ENCODE measurements around the gene SPEM2. TPM values are rescaled to one million over a fixed set of nuclear protein-coding genes. Genes with fewer than 3 reads are reported as not detected.

The SPEM2 gene
- not detected in 3 replicates for total RNA-seq

DNA sequence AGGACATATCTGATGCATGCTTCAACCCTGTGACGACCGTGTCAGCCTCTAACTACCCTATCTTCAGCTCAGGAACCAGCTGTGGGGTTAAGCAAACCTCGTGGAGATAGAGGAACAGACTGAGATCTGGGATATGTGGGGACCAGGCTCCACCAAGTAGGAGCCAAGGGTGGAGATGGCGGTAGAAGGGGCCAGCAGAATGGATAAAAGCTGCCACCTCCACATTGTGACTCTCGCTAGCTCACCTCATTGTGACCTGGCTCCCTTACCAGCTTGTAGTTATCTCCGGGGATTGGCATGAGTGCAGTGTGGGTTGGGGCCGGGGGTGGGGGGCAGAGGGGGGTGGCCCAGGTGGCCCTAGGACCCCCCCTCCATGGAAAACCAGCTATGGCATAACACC lies at the start of gene SPEM2:
SPEM2 (plus strand) TSS at position 301 of the 400 bp plus-strand sequence; CDS start at position 374, 73 bp downstream.
- H3K9me3 Mint-ChIP-seq, result no peaks in the 10 kb centered on the region
- DNase-seq (ENCODE audit: low spot score in 2 of 2, unreplicated experiment in 2 of 2), result no peak
- H3K27me3 Mint-ChIP-seq (ENCODE audit: low read depth), result no peaks in the 10 kb centered on the region
- H3K36me3 Mint-ChIP-seq, result no peaks in the 10 kb centered on the region
- H3K4me3 Mint-ChIP-seq, result no peak within 1 kb of the TSS
- TF ChIP-seq CTCF (IDR thresholded peaks at IDR 0.05; ENCODE audit: unreplicated experiment), result no peak
- H3K27ac Mint-ChIP-seq, result no peak within 1 kb of the TSS
- H3K4me1 Mint-ChIP-seq, result no peaks in the 10 kb centered on the region

- Mint-ChIP-seq H3K4me3 (no peak overlapping the region), H3K9me3 (peaks cover 6% of the 10 kb centered on the region), H3K27me3 (ENCODE audit: low read depth) (peaks cover 37% of the 10 kb centered on the region), H3K36me3 (peaks cover 3% of the 10 kb centered on the region), H3K27ac (no peak overlapping the region), H3K4me1 (peaks cover 15% of the 10 kb centered on the region)
- no peak for TF ChIP-seq CTCF (IDR thresholded peaks at IDR 0.05; ENCODE audit: unreplicated experiment)
- no peak for DNase-seq (ENCODE audit: low spot score in 2 of 2, unreplicated experiment in 2 of 2)
These were observed 46.3 kb upstream of the SPEM2 start for GRCh38 chr17:7379134-7379533.

DNA sequence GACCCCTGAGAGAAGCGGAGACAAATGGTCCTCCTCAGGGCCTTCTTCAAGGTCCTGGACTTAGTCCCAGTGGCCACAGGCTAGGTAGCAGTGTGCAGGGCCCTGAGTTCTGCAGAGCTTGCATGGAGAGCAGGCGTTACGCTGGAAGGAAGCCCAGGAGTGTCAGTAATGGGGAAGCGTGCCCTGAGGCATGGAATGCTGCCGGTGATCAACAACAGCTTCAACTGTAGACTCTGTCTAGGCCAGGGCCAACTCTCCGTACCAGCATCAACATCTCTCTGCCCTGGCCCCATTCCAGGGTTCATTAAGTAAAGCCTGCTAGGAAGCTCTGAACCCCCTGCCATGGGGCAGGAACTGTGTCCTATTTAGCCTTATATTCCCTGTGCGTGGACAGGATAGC lies 45.1 kb upstream of the SPEM2 start:
- peak in 1 of 2 experiments; percentile 56 for DNase-seq (ENCODE audit: low spot score in 2 of 2, unreplicated experiment in 2 of 2)
- peaks cover 6% of the 10 kb centered on the region for H3K9me3 Mint-ChIP-seq
- no peak for TF ChIP-seq CTCF (IDR thresholded peaks at IDR 0.05; ENCODE audit: unreplicated experiment)
- H3K27ac Mint-ChIP-seq, result peak overlapping the region; percentile 82
- peak overlapping the region; percentile 79 for H3K4me3 Mint-ChIP-seq
- H3K4me1 Mint-ChIP-seq, result peaks cover 15% of the 10 kb centered on the region
- peaks cover 4% of the 10 kb centered on the region for H3K36me3 Mint-ChIP-seq
- peaks cover 41% of the 10 kb centered on the region for H3K27me3 Mint-ChIP-seq (ENCODE audit: low read depth)

DNA sequence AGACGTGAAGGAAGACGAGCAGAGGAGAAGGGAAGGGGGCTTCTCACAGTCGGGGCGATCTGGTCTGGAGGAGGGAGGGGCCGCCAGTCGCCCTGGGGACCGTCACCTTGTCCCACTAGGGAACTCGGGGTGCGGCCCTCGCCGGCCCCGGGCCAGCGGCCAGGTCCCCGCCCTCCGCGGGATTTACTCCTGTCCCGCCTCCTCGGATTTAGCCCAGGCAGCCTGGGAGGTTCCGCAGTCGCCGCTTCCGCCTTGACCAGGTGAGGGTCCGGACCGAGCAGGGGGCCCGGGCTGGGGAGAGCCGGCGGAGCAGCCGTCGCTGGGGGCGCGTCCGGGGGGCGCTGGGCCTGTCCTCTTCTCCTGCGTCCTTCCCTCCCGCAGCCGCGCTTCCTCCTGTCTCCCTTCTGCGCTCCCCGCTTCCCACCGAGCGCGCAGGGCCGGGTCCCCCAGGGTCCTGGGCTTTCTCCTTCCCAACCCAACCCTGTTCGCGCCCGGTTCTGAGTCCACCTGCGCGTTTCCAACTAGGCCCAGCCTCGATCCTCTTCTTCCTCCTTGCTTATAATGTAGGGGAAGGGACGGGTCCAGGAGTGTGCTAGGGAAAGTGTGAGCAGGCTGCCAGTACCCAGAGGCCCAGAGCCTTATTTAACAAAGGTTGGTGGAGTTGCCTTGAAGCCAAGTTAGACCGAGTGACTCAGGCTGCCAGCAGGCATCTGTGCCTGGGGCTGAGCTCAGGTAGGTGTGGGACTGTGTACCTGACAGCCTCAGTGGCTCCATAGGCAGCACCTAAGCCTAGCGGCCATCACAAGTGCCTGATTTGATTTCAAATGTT lies 44.3 kb upstream of the SPEM2 start, which contains the start of gene TNK1:
TNK1 (plus strand) TSS at position 235 of the 829 bp plus-strand sequence. CDS start 1,838 bp downstream, outside the sequence.
- DNase-seq (ENCODE audit: low spot score in 2 of 2, unreplicated experiment in 2 of 2), result no peak
- no peak for TF ChIP-seq CTCF (IDR thresholded peaks at IDR 0.05; ENCODE audit: unreplicated experiment)
- Mint-ChIP-seq H3K36me3 (peaks cover 4% of the 10 kb centered on the region), H3K4me1 (peaks cover 15% of the 10 kb centered on the region), H3K9me3 (peaks cover 6% of the 10 kb centered on the region), H3K27me3 (ENCODE audit: low read depth) (peaks cover 41% of the 10 kb centered on the region), H3K4me3 (peak within 1 kb of the TSS; percentile 79), H3K27ac (peak within 1 kb of the TSS; percentile 82)

- Mint-ChIP-seq H3K4me3 (no peak overlapping the region), H3K9me3 (peaks cover 6% of the 10 kb centered on the region), H3K36me3 (peaks cover 4% of the 10 kb centered on the region), H3K4me1 (peaks cover 15% of the 10 kb centered on the region), H3K27me3 (ENCODE audit: low read depth) (peaks cover 41% of the 10 kb centered on the region), H3K27ac (no peak overlapping the region)
- no peak for DNase-seq (ENCODE audit: low spot score in 2 of 2, unreplicated experiment in 2 of 2)
- no peak for TF ChIP-seq CTCF (IDR thresholded peaks at IDR 0.05; ENCODE audit: unreplicated experiment)
These were observed 42.5 kb upstream of the SPEM2 start for GRCh38 chr17:7382901-7383300.
